GM23248 (cell line): Measurements from ENCODE around the gene FGA.

ENCODE experiments used
- EZH2 ChIP-seq: fragments of 200-600 bp; sonication (generic); IDR thresholded peaks from 2 replicates; pipeline ENCODE4 v1.6.1; 2018; ENCODE audit warnings: antibody characterized with exemption, mild to moderate bottlenecking; ENCODE audit not compliant: insufficient read depth, poor library complexity, severe bottlenecking
- EZH2phosphoT487 ChIP-seq: fragments of 200-600 bp; sonication (generic); IDR thresholded peaks from 2 replicates; pipeline ENCODE4 v1.6.1; 2018; ENCODE audit warnings: antibody characterized with exemption, moderate library complexity, mild to moderate bottlenecking, low read depth; ENCODE audit not compliant: insufficient read depth

GRCh38 chr4:154625971-154626370 lies 35.4 kb upstream of the FGA start:
- TF ChIP-seq EZH2: no peak
- no peak for TF ChIP-seq EZH2phosphoT487
